Smooth muscle cell (in vitro differentiated cells): Measurements from ENCODE around the gene PEX26. TPM values are rescaled to one million over a fixed set of nuclear protein-coding genes. Genes with fewer than 3 reads are reported as not detected.

Source experiments
- DNase-seq: peaks from one replicate; lab custom pipeline; 2025; ENCODE audit not compliant: unreplicated experiment; lab: John Stamatoyannopoulos, UW
- H2AFZ ChIP-seq: fragments of 200-600 bp; sonication (generic); 2 replicates; pipeline ENCODE4 v1.6.0; 2016; ENCODE audit warnings: antibody characterized with exemption, low read depth, mild to moderate bottlenecking
- H3F3A ChIP-seq: fragments of 200-600 bp; sonication (generic); 2 replicates; pipeline ENCODE4 v1.6.0; 2017; ENCODE audit warnings: antibody characterized with exemption, low read depth
- H3K27ac ChIP-seq: fragments of 200-600 bp; sonication (generic); 2 replicates; pipeline ENCODE4 v1.5.1; 2016; ENCODE audit warnings: low read depth, mild to moderate bottlenecking
- H3K27me3 ChIP-seq: fragments of 200-600 bp; sonication (generic); 2 replicates; pipeline ENCODE4 v1.6.1; 2016; ENCODE audit warnings: low read depth, mild to moderate bottlenecking
- H3K36me3 ChIP-seq: fragments of 200-600 bp; sonication (generic); 2 replicates; pipeline ENCODE4 v1.5.1; 2016; ENCODE audit warnings: low read depth
- H3K4me1 ChIP-seq: fragments of 200-600 bp; sonication (generic); 2 replicates; pipeline ENCODE4 v1.5.1; 2016; ENCODE audit warnings: low read depth
- H3K4me2 ChIP-seq: fragments of 200-600 bp; sonication (generic); 2 replicates; pipeline ENCODE4 v1.6.0; 2016; ENCODE audit warnings: mild to moderate bottlenecking
- H3K4me3 ChIP-seq: fragments of 200-600 bp; sonication (generic); 2 replicates; pipeline ENCODE4 v1.5.1; 2016; ENCODE audit warnings: mild to moderate bottlenecking
- H3K79me2 ChIP-seq: fragments of 200-600 bp; sonication (generic); 2 replicates; pipeline ENCODE4 v1.6.0; 2016; ENCODE audit warnings: low read depth, mild to moderate bottlenecking
- H3K9ac ChIP-seq: fragments of 200-600 bp; sonication (generic); 2 replicates; pipeline ENCODE4 v1.6.0; 2016; ENCODE audit warnings: low read depth
- H3K9me3 ChIP-seq: fragments of 200-600 bp; sonication (generic); replicated peaks from 2 replicates; pipeline ENCODE4 v1.5.1; 2016; ENCODE audit warnings: low read depth
- H4K20me1 ChIP-seq: fragments of 200-600 bp; sonication (generic); 2 replicates; pipeline ENCODE4 v1.6.0; 2016; ENCODE audit warnings: low read depth
- WGBS: methylation state at CpG from one replicate; pipeline ENCODE4 v1.1.7; 2016; ENCODE audit warnings: low lambda C conversion rate; 5-methylcytosine and 5-hydroxymethylcytosine counted together
- polyA plus RNA-seq: library from polyadenylated mRNA; unstranded; fragments of >200 nt; fragmentation: Nextera tagmentation; extraction: Ambion mirVana; gene quantifications from 2 replicates; pipeline ENCODE4 v1.2.1, GENCODE V29; 2016
- total RNA-seq: library from RNA; depleted of rRNA; stranded (reverse); fragments of >200 nt; gene quantifications from 2 replicates; pipeline ENCODE4 v1.2.3, GENCODE V29; 2014
- TF ChIP-seq, protein P1 (sequence below): fragments of 200-600 bp; sonication (generic); IDR thresholded peaks from 2 replicates; pipeline ENCODE4 v1.5.1; 2017; ENCODE audit warnings: borderline replicate concordance, mild to moderate bottlenecking, antibody characterized with exemption; ENCODE audit not compliant: insufficient read depth, poor library complexity, severe bottlenecking

PEX26 gene
- total RNA-seq (15.3 and 15.6 TPM in 2 replicates), polyA plus RNA-seq (2.4 and 4.3 TPM in 2 replicates)

DNA sequence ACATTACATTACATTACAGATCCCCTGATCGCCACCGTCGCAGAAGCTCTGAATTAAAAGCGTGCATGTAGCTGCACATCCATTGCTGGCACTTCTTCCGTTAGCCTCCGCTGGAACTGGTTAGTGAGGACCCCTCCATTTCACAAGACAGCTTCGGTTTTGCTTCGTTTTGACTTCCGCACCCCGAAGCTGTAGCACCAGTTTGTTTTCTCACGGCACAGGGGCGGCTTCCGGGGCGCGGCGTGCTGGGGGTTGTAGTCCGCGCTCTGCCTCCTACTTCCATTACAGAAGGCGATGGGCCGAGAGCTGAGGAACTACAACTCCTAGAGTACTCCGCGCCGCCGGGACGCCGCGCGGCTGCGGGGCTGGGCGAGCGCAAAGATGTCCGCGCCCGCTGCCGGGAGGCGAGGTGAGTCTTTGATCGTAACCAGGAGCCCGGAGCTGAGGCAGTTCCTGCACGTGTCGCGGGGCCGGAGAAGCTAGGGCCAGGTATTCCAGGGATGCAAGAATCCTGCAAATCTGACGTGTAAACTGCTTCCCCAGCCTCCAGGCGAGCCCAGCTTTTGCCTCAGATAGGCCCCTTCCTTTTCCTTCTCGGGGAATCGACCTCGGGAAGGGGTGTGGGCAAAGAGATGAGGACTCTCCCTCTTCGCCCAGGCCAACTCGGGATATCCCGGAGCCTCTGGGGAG lies at the start of gene PEX26:
Gene PEX26 (plus strand): TSS at position 352 of the 690 bp plus-strand sequence. CDS start 387 bp downstream, outside the sequence.
- peak within 1 kb of the TSS; percentile 83 for H3K9ac ChIP-seq
- TF ChIP-seq, protein P1, sequence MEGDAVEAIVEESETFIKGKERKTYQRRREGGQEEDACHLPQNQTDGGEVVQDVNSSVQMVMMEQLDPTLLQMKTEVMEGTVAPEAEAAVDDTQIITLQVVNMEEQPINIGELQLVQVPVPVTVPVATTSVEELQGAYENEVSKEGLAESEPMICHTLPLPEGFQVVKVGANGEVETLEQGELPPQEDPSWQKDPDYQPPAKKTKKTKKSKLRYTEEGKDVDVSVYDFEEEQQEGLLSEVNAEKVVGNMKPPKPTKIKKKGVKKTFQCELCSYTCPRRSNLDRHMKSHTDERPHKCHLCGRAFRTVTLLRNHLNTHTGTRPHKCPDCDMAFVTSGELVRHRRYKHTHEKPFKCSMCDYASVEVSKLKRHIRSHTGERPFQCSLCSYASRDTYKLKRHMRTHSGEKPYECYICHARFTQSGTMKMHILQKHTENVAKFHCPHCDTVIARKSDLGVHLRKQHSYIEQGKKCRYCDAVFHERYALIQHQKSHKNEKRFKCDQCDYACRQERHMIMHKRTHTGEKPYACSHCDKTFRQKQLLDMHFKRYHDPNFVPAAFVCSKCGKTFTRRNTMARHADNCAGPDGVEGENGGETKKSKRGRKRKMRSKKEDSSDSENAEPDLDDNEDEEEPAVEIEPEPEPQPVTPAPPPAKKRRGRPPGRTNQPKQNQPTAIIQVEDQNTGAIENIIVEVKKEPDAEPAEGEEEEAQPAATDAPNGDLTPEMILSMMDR = no peak
- WGBS = under 1% methylated on average over 50 of the region's 50 CpGs
- H3K9me3 ChIP-seq = no peaks in the 10 kb centered on the region
- peak within 1 kb of the TSS; percentile 66 for H3K4me3 ChIP-seq
- H3K4me2 ChIP-seq = peak within 1 kb of the TSS; percentile 97
- no peaks in the 10 kb centered on the region for H3K27me3 ChIP-seq
- DNase-seq = peak; percentile 67
- no peaks in the 10 kb centered on the region for H3F3A ChIP-seq
- H2AFZ ChIP-seq = peak within 1 kb of the TSS; percentile 87
- peaks cover 13% of the 10 kb centered on the region for H3K79me2 ChIP-seq
- peaks cover 10% of the 10 kb centered on the region for H4K20me1 ChIP-seq
- H3K4me1 ChIP-seq = peaks cover 12% of the 10 kb centered on the region
- H3K27ac ChIP-seq = no peak within 1 kb of the TSS
- H3K36me3 ChIP-seq = peaks cover 4% of the 10 kb centered on the region

DNA sequence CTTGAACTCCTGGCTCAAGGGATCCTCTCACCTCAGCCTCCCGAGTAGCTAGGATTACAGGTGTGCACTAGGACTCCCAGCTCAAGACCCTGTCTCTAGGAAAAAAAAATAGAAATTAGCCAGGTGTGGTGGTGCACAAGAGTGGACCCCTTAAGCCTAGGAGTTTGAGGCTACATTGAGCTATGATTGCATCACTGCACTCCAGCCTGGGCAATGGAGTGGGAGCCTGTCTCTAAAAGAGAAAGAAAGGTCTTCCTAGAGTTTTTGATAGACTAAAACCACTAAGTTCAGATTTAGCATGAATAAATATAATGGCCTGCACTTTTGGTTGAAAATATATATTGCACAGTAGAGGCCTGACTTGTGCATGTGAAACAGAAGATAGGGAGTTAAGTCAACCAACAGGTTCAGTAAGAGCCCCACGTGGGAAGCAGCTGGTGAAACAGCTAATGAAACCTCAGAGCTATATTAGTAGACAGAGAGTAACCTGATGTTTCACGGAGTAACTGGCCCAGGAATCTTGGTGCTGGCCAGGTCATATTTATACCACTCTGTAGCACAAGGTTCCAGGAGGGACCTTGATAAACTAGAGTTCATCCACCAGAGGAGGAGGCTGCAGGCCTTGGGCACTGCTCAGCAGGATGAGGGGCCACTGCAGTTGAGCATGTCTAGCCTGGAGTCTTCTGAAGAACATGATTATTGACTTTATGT lies 48.8 kb upstream of the PEX26 start:
- Histone ChIP-seq H3K4me3 (no peak overlapping the region), H3K9me3 (no peaks in the 10 kb centered on the region), H3K27ac (no peak overlapping the region), H3K4me1 (peaks cover 10% of the 10 kb centered on the region), H3K79me2 (no peaks in the 10 kb centered on the region), H3K36me3 (no peaks in the 10 kb centered on the region), H4K20me1 (no peaks in the 10 kb centered on the region), H3K4me2 (no peak overlapping the region), H2AFZ (no peak overlapping the region), H3K27me3 (peaks cover 8% of the 10 kb centered on the region), H3K9ac (no peak overlapping the region), H3F3A (peaks cover 4% of the 10 kb centered on the region)
- TF ChIP-seq, protein P1 = no peak
- no peak for DNase-seq
- WGBS = 68% methylated on average over 3 of the region's 3 CpGs

DNA sequence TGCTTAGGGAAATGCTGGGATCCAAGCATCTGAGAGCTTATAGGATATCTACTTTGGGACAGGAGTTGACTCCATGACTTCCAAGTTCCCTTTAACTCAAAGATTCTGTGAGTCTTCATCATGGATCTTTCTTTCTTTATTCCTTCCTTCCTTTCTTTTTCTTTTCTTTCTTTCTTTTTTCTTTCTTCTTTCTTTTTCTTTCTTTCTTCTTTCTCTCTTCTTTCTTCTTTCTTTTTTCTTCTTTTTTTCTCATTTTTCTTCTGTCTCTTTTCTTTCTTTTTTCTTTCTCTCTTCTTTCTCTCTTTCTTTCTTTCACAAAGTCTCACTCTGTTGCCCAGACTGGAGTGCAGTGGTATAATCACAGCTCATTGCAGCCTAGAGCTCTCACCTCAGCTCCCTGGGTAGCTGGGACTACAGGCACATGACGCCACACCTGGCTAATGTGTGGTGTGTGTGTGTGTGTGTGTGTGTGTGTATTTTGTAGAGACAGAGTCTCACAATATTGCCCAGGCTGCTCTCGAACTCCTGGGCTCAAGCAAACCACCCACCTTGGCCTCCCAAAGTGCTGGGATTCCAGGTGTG lies 48.0 kb upstream of the PEX26 start:
- DNase-seq = no peak
- no peaks in the 10 kb centered on the region for H3K9me3 ChIP-seq
- no peak overlapping the region for H3K9ac ChIP-seq
- 97% methylated on average over 2 of the region's 2 CpGs for WGBS
- peaks cover 4% of the 10 kb centered on the region for H3F3A ChIP-seq
- H3K4me3 ChIP-seq = no peak overlapping the region
- H3K27me3 ChIP-seq = peaks cover 8% of the 10 kb centered on the region
- no peak overlapping the region for H2AFZ ChIP-seq
- no peaks in the 10 kb centered on the region for H3K79me2 ChIP-seq
- H3K27ac ChIP-seq = no peak overlapping the region
- TF ChIP-seq, protein P1 = no peak
- no peaks in the 10 kb centered on the region for H4K20me1 ChIP-seq
- H3K4me2 ChIP-seq = no peak overlapping the region
- H3K36me3 ChIP-seq = no peaks in the 10 kb centered on the region
- peaks cover 10% of the 10 kb centered on the region for H3K4me1 ChIP-seq
